Astrocyte (in vitro differentiated cells and primary cell): ENCODE data around the gene ELP4. TPM values are rescaled to one million over a fixed set of nuclear protein-coding genes. Genes with fewer than 3 reads are reported as not detected.

Source experiments
- DNase-seq: peaks from one replicate; pipeline ENCODE4 v3.0.0-alpha.2; 2010; ENCODE audit warnings: low read depth
- FAIRE-seq: peaks from 2 replicates; lab custom pipeline; 2011; peaks lifted over from hg19 to GRCh38; lab: Jason Lieb, UNC
- H2AFZ ChIP-seq: 2 replicates; pipeline ENCODE4 v1.6.0; 2012; ENCODE audit warnings: low read depth, low read length, inconsistent platforms
- H3K27ac ChIP-seq: 2 replicates; pipeline ENCODE4 v1.5.1; 2011; ENCODE audit warnings: low read depth, low read length, inconsistent platforms
- H3K27me3 ChIP-seq: 2 replicates; pipeline ENCODE4 v1.6.0; 2011; ENCODE audit warnings: low read length, inconsistent platforms; ENCODE audit not compliant: insufficient read depth
- H3K36me3 ChIP-seq: 2 replicates; pipeline ENCODE4 v1.5.1; 2011; ENCODE audit warnings: low read length, inconsistent platforms; ENCODE audit not compliant: insufficient read depth
- H3K4me1 ChIP-seq: 2 replicates; pipeline ENCODE4 v1.5.1; 2011; ENCODE audit warnings: low read length, inconsistent platforms; ENCODE audit not compliant: insufficient read depth
- H3K4me2 ChIP-seq: 2 replicates; pipeline ENCODE4 v1.6.0; 2012; ENCODE audit warnings: low read length, inconsistent platforms
- H3K4me3 ChIP-seq: 2 replicates; pipeline ENCODE4 v1.5.1; 2011; ENCODE audit warnings: low read depth, mild to moderate bottlenecking, low read length, inconsistent platforms; ENCODE audit not compliant: insufficient read depth
- H3K79me2 ChIP-seq: 2 replicates; pipeline ENCODE4 v1.6.0; 2012; ENCODE audit warnings: mild to moderate bottlenecking, low read length, inconsistent platforms; ENCODE audit not compliant: insufficient read depth
- H3K9ac ChIP-seq: 2 replicates; pipeline ENCODE4 v1.6.0; 2012; ENCODE audit warnings: mild to moderate bottlenecking, low read length, inconsistent platforms
- H3K9me3 ChIP-seq: 2 replicates; pipeline ENCODE4 v1.5.1; 2012; ENCODE audit warnings: low read depth, mild to moderate bottlenecking, low read length, inconsistent platforms; ENCODE audit not compliant: insufficient read depth
- H4K20me1 ChIP-seq: 2 replicates; pipeline ENCODE4 v1.6.0; 2012; ENCODE audit warnings: low read length, inconsistent platforms; ENCODE audit not compliant: insufficient read depth
- H3K27ac Mint-ChIP-seq: one replicate; pipeline ENCODE4 v1.8.0; 2021; ENCODE audit warnings: mild to moderate bottlenecking, mixed read lengths; ENCODE audit not compliant: unreplicated experiment
- H3K27me3 Mint-ChIP-seq: one replicate; pipeline ENCODE4 v1.8.0; 2021; ENCODE audit warnings: low read depth, mixed read lengths; ENCODE audit not compliant: unreplicated experiment
- H3K36me3 Mint-ChIP-seq: one replicate; pipeline ENCODE4 v1.8.0; 2021; ENCODE audit warnings: low read depth, mixed read lengths; ENCODE audit not compliant: unreplicated experiment
- H3K4me1 Mint-ChIP-seq: one replicate; pipeline ENCODE4 v1.8.0; 2021; ENCODE audit warnings: low read depth, mixed read lengths; ENCODE audit not compliant: unreplicated experiment
- H3K4me3 Mint-ChIP-seq: one replicate; pipeline ENCODE4 v1.8.0; 2021; ENCODE audit warnings: mild to moderate bottlenecking, moderate library complexity, mixed read lengths; ENCODE audit not compliant: unreplicated experiment
- H3K9me3 Mint-ChIP-seq: one replicate; pipeline ENCODE4 v1.8.0; 2021; ENCODE audit warnings: mild to moderate bottlenecking, mixed read lengths; ENCODE audit not compliant: unreplicated experiment
- CTCF ChIP-seq: IDR thresholded peaks from 2 replicates; pipeline ENCODE4 v1.5.1; 2011; ENCODE audit warnings: low read depth, mild to moderate bottlenecking, inconsistent platforms, low read length, moderate library complexity; ENCODE audit not compliant: insufficient read depth
- EZH2 ChIP-seq: IDR thresholded peaks from 2 replicates; pipeline ENCODE4 v1.6.1; 2012; ENCODE audit warnings: mild to moderate bottlenecking, low read length, inconsistent platforms; ENCODE audit not compliant: insufficient read depth
- total RNA-seq: library from RNA; stranded (reverse); gene quantifications from 2 replicates; pipeline ENCODE4 v1.2.1, GENCODE V29; 2021

ELP4 gene
- total RNA-seq, 1 donor from 2014 or later: 12.9 TPM

- Histone ChIP-seq H4K20me1 (no peaks in the 10 kb centered on the region), H3K4me1 (no peaks in the 10 kb centered on the region), H3K36me3 (no peaks in the 10 kb centered on the region), H3K9me3 (no peaks in the 10 kb centered on the region), H3K9ac (no peak overlapping the region), H3K27ac (no peak overlapping the region), H3K4me3 (no peak overlapping the region), H2AFZ (no peak overlapping the region), H3K27me3 (no peaks in the 10 kb centered on the region), H3K4me2 (no peak overlapping the region), H3K79me2 (no peaks in the 10 kb centered on the region)
- no peaks in the 10 kb centered on the region for H3K9me3 Mint-ChIP-seq
- FAIRE-seq (no peak), DNase-seq (no peak)
- H3K36me3 Mint-ChIP-seq: no peaks in the 10 kb centered on the region
- TF ChIP-seq EZH2: no peak
- TF ChIP-seq CTCF: no peak
- no peak overlapping the region for H3K27ac Mint-ChIP-seq
- H3K4me1 Mint-ChIP-seq: no peaks in the 10 kb centered on the region
- H3K27me3 Mint-ChIP-seq: no peaks in the 10 kb centered on the region
- no peak overlapping the region for H3K4me3 Mint-ChIP-seq
Measured at GRCh38 chr11:31628111-31628510, 118.5 kb downstream of the ELP4 start.

GRCh38 chr11:31636983-31637382 is 127.4 kb downstream of the ELP4 start:
- Mint-ChIP-seq H3K4me3 (no peak overlapping the region), H3K27ac (no peak overlapping the region), H3K9me3 (no peaks in the 10 kb centered on the region), H3K27me3 (no peaks in the 10 kb centered on the region), H3K4me1 (peaks cover 5% of the 10 kb centered on the region), H3K36me3 (no peaks in the 10 kb centered on the region)
- Histone ChIP-seq H3K9ac (no peak overlapping the region), H3K9me3 (no peaks in the 10 kb centered on the region), H2AFZ (no peak overlapping the region), H3K27ac (no peak overlapping the region), H3K4me1 (no peaks in the 10 kb centered on the region), H3K4me3 (no peak overlapping the region), H3K27me3 (no peaks in the 10 kb centered on the region), H3K4me2 (no peak overlapping the region), H3K36me3 (no peaks in the 10 kb centered on the region), H4K20me1 (no peaks in the 10 kb centered on the region), H3K79me2 (no peaks in the 10 kb centered on the region)
- DNase-seq (no peak), FAIRE-seq (no peak)
- TF ChIP-seq CTCF (no peak), EZH2 (no peak)

- Mint-ChIP-seq H3K36me3 (no peaks in the 10 kb centered on the region), H3K9me3 (no peaks in the 10 kb centered on the region)
Measured at GRCh38 chr11:31640611-31641010, 131.0 kb downstream of the ELP4 start.

More at GRCh38 chr11:31640611-31641010, 131.0 kb downstream of the ELP4 start:
- Mint-ChIP-seq H3K27ac (no peak overlapping the region), H3K4me3 (no peak overlapping the region), H3K27me3 (no peaks in the 10 kb centered on the region), H3K4me1 (peaks cover 11% of the 10 kb centered on the region)
- Histone ChIP-seq H3K27ac (no peak overlapping the region), H3K9ac (no peak overlapping the region), H3K4me1 (peaks cover 10% of the 10 kb centered on the region), H3K9me3 (no peaks in the 10 kb centered on the region), H3K79me2 (no peaks in the 10 kb centered on the region), H4K20me1 (no peaks in the 10 kb centered on the region), H3K36me3 (no peaks in the 10 kb centered on the region), H2AFZ (no peak overlapping the region), H3K27me3 (no peaks in the 10 kb centered on the region), H3K4me2 (no peak overlapping the region), H3K4me3 (no peak overlapping the region)
- TF ChIP-seq CTCF: no peak
- FAIRE-seq (no peak), DNase-seq (no peak)
